ENCODE results near the gene SLC66A2. TPM values are rescaled to one million over a fixed set of nuclear protein-coding genes. Genes with fewer than 3 reads are reported as not detected.

Gene SLC66A2
- total RNA-seq, 4 donors from 2014 or later: 30.4 to 49.6 (median 35.1) TPM

DNA sequence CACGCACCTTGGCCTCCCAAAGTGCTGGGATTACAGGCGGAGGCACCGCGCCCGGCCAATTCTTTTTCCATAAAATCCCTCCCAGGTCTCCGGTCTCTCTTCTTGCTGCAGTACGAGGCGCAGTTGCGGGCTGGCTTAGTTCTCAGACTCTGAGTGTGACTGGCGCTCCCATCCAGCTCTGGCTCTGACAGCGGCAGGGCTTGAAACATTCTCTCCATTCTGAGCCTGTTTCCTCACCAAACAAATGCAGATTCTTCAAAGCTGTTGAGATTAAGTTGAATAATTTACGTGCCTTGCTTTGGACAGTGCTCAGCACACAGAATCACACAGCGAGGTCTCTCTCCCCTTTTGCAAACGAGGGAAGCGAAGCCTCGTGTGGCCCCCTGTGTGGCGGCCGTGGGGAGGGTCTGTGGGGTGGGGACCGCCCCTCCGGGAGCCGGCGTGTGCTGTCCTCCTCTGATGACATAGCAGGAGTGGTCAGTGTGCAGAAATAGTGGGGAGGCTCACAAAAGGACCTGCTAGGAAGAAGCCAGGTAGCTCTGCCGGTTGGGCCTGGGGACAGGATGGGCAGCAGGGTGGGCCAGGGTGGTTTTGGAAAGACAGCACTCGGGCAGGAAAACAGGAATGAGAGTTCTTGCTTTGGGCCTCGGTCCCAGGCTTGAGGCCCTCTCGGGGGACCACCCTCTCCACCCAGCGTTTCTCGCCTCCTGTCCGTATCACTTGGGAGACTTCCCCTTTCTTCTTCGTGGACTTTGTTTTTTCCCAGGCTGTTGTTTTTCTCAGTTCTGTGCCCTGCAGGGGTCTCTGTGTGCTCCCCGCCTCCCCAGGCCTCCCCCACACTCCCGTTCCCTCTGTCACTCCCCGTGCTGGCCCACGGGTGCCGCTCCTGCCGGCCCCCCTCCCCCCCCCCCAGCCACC, 78.7 kb downstream of the SLC66A2 start:
- intact Hi-C loops (cut with DNase I): no loop called here
- no peaks in the 10 kb centered on the region for H3K9me3 ChIP-seq
- 30 to 40% methylated on average over 19 to 23 of the region's 36 CpGs for WGBS, 2 donors
- H3K4me1 ChIP-seq: peaks cover 4 to 30% (median 4%) of the 10 kb centered on the region in 3 donors
- H3K4me3 ChIP-seq: no peak overlapping the region
- H3K27me3 ChIP-seq: peaks cover 0 to 67% (median 0%) of the 10 kb centered on the region in 4 donors
- no peak for DNase-seq
- TF ChIP-seq POLR2A (IDR thresholded peaks at IDR 0.05) (no peak), CTCF (IDR thresholded peaks at IDR 0.05) (no peak)
- no peaks in the 10 kb centered on the region for H3K36me3 ChIP-seq
- no peak overlapping the region for H3K27ac ChIP-seq

GRCh38 chr18:79871481-79872091, 79.9 kb downstream of the SLC66A2 start:
- DNase-seq: no peak
- Histone ChIP-seq H3K27ac (no peak overlapping the region), H3K27me3 (peaks cover 0 to 55% (median 0%) of the 10 kb centered on the region in 4 donors), H3K4me3 (no peak overlapping the region), H3K9me3 (no peaks in the 10 kb centered on the region), H3K36me3 (no peaks in the 10 kb centered on the region), H3K4me1 (peaks cover 1 to 21% (median 4%) of the 10 kb centered on the region in 3 donors)
- WGBS, 2 donors: 40 to 61% methylated on average over 1 to 5 of the region's 33 CpGs
- TF ChIP-seq POLR2A (IDR thresholded peaks at IDR 0.05) (no peak), CTCF (IDR thresholded peaks at IDR 0.05) (no peak)
- intact Hi-C loops (cut with DNase I): no loop called here

DNA sequence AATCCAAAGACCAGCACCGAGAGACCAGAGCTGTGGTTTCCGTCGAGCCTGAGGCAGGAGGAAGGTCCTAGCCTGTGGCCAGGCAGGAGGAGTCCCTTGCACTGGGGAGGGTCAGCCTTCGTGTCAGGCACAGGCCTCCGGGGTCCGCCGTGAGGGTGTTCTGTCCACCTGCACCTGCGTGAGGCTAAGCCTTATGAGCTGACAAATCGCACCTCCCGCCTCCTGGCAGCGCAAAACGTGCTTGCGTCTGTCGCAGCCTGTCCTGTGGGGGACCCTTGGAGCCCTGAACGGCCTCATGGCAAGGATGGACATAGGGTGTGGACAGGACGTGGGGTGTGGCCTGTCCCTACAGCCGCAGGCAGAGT, 80.4 kb downstream of the SLC66A2 start:
- peaks cover 0 to 49% (median 0%) of the 10 kb centered on the region in 4 donors for H3K27me3 ChIP-seq
- TF ChIP-seq POLR2A (IDR thresholded peaks at IDR 0.05) (no peak), CTCF (IDR thresholded peaks at IDR 0.05) (no peak)
- WGBS, 2 donors: 100% methylated on average over 3 of the region's 17 CpGs; no CpG with 5 or more reads in 1 of the 2 donors
- no peak for DNase-seq
- no peaks in the 10 kb centered on the region for H3K36me3 ChIP-seq
- intact Hi-C loops (cut with DNase I): no loop called here
- H3K4me3 ChIP-seq: no peak overlapping the region
- H3K27ac ChIP-seq: no peak overlapping the region
- H3K4me1 ChIP-seq: peaks cover 0 to 15% (median 0%) of the 10 kb centered on the region in 3 donors
- no peaks in the 10 kb centered on the region for H3K9me3 ChIP-seq

DNA sequence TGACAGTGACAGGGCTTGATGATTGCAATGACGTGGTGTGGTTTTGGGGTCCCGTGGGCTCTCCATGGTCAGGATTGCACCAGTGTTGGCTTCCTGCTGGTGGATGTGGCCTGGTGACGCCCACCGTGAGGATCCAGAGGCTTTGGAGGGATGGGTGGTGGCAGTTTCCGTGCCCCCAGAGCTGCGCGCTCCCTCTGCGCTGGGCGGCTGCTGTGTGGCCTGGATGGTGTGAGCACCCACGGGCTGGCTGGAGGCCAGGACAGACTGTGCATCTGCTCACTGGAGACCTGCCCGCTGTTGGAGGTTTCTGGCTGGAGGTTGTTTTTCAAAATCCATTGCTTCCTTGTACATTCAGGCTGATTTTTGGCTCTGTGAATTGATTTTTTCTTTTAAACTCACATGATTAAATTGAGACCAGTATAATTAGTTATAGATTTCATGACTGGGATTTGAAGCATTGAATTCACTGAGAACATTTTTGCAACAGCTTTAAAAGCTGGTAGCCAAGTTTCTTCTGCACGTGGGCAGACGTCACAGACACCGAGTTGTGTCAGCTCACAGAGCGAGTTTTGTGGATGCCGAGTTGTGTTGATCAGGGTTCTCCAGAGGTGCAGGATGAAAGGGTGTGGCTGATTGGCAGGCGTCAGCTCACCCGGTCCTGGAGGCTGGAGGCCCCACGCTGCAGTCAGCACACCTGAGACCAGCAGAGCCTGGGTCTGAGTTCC, 81.0 kb downstream of the SLC66A2 start:
- Histone ChIP-seq H3K4me3 (no peak overlapping the region), H3K27me3 (peaks cover 0 to 43% (median 0%) of the 10 kb centered on the region in 4 donors), H3K27ac (no peak overlapping the region), H3K36me3 (no peaks in the 10 kb centered on the region), H3K9me3 (no peaks in the 10 kb centered on the region), H3K4me1 (peaks cover 0 to 10% (median 0%) of the 10 kb centered on the region in 3 donors)
- intact Hi-C loops (cut with DNase I): no loop called here
- 42 to 56% methylated on average over 6 to 14 of the region's 19 CpGs for WGBS, 2 donors
- DNase-seq: no peak
- TF ChIP-seq POLR2A (IDR thresholded peaks at IDR 0.05) (no peak), CTCF (IDR thresholded peaks at IDR 0.05) (no peak)
